HCT116 (cell line): Measurements from ENCODE around the gene AP5Z1. TPM values are rescaled to one million over a fixed set of nuclear protein-coding genes. Genes with fewer than 3 reads are reported as not detected.

Experiments
- ATAC-seq: fragments of 200-7000 bp; cut with Tn5 transposase; 2 replicates; pipeline ENCODE4 v1.9.1; 2020; ENCODE audit warnings: mild to moderate bottlenecking, moderate library complexity
- BruUV-seq: library from RNA; stranded (reverse); fragments of 400-500 nt; replicated peaks from 2 replicates; lab custom pipeline; 2021; lab: Mats Ljungman, UMichigan
- CTCF ChIA-PET: fragments of 300-600 bp; sonication (Branson Sonifier 250); formaldehyde crosslinking; loops from one replicate; lab custom pipeline; 2021; ENCODE audit warnings: antibody characterized with exemption; lab: Charles Lee
- POLR2A ChIA-PET: fragments of 300-600, 350-600 bp; sonication (Branson Sonifier 250); formaldehyde crosslinking; loops from one replicate; lab custom pipeline; 2021; ENCODE audit warnings: antibody characterized with exemption; lab: Charles Lee
- RAD21 ChIA-PET, 2 experiments: fragments of 300-600 bp; sonication (Branson Sonifier 250); formaldehyde crosslinking; loops; one replicate each; lab custom pipeline; 2023; ENCODE audit warnings: low total read pairs in 2 of 2; ENCODE audit not compliant: uncharacterized antibody in 2 of 2, unreplicated experiment in 2 of 2, low non-redundant PET in 1 of 2; lab: Charles Lee
- DNase-seq: peaks from one replicate; pipeline ENCODE4 v3.0.0-alpha.2; 2010; ENCODE audit warnings: low read depth, low spot score
- H2AFZ ChIP-seq: fragments of 200-600 bp; shearing (Covaris generic), sonication (generic); 2 replicates; pipeline ENCODE4 v1.6.1; 2017; ENCODE audit warnings: low read depth, mixed run types, mixed read lengths, antibody characterized with exemption, low read length; ENCODE audit not compliant: poor library complexity, severe bottlenecking
- H3K27ac ChIP-seq: 2 replicates; pipeline ENCODE4 v1.5.1; 2012; ENCODE audit warnings: low read depth, low read length
- H3K27me3 ChIP-seq: fragments of 200-600 bp; sonication (generic); 2 replicates; pipeline ENCODE4 v1.6.1; 2016; ENCODE audit warnings: mixed run types, low read length, mixed read lengths; ENCODE audit not compliant: insufficient read depth
- H3K36me3 ChIP-seq, 2 experiments: fragments of 200-500 bp in 1 of 2; fragments of 200-600 bp in 1 of 2; sonication (Bioruptor generic) in 1 of 2; sonication (generic) in 1 of 2; 2 replicates each; pipeline versions ENCODE4 v1.5.1 to v1.6.1; 2014 to 2016; ENCODE audit warnings: low read length in 2 of 2, inconsistent platforms in 1 of 2, mixed read lengths in 1 of 2, mixed run types in 1 of 2; ENCODE audit not compliant: insufficient read depth in 2 of 2, control insufficient read depth in 1 of 2
- H3K4me1 ChIP-seq, 2 experiments: fragments of 200-600 bp in 1 of 2; sonication (generic) in 1 of 2; 2 replicates each; pipeline versions ENCODE4 v1.5.1 to v1.6.1; 2012 to 2017; ENCODE audit warnings: low read length in 2 of 2, inconsistent platforms in 1 of 2, mild to moderate bottlenecking in 1 of 2, mixed read lengths in 1 of 2, mixed run types in 1 of 2, moderate library complexity in 1 of 2; ENCODE audit not compliant: insufficient read depth in 2 of 2, control insufficient read depth in 1 of 2
- H3K4me2 ChIP-seq: fragments of 200-600 bp; sonication (generic); 2 replicates; pipeline ENCODE4 v1.6.1; 2017; ENCODE audit warnings: mixed run types, low read length, mixed read lengths
- H3K4me3 ChIP-seq, 2 experiments: fragments of 200-600 bp in 1 of 2; sonication (generic) in 1 of 2; replicated peaks in 1 of 2; 2 replicates each; pipeline ENCODE4 v1.5.1; 2011 to 2016; ENCODE audit warnings: low read length in 2 of 2, control low read depth in 1 of 2, low read depth in 1 of 2, mild to moderate bottlenecking in 1 of 2, mixed read lengths in 1 of 2, mixed run types in 1 of 2
- H3K79me2 ChIP-seq: fragments of 200-600 bp; sonication (generic); 2 replicates; pipeline ENCODE4 v1.6.1; 2017; ENCODE audit warnings: mild to moderate bottlenecking, mixed run types, low read length, moderate library complexity, mixed read lengths; ENCODE audit not compliant: insufficient read depth
- H3K9ac ChIP-seq: fragments of 200-600 bp; sonication (generic); 2 replicates; pipeline ENCODE4 v1.6.1; 2016; ENCODE audit warnings: low read length, mixed read lengths
- H3K9me2 ChIP-seq: fragments of 200-600 bp; sonication (generic), shearing (Covaris generic); 2 replicates; pipeline ENCODE4 v1.6.1; 2017; ENCODE audit warnings: mixed run types, mild to moderate bottlenecking, moderate library complexity; ENCODE audit not compliant: insufficient read depth
- H3K9me3 ChIP-seq, 2 experiments: fragments of 200-500 bp in 1 of 2; fragments of 200-600 bp in 1 of 2; sonication (Bioruptor generic) in 1 of 2; sonication (generic) in 1 of 2; 2 replicates each; pipeline ENCODE4 v1.6.1; 2014 to 2017; ENCODE audit warnings: low read length in 2 of 2, mixed read lengths in 2 of 2, inconsistent platforms in 1 of 2, low read depth in 1 of 2, mild to moderate bottlenecking in 1 of 2, mixed run types in 1 of 2, moderate library complexity in 1 of 2; ENCODE audit not compliant: control insufficient read depth in 1 of 2, insufficient read depth in 1 of 2
- H4K20me1 ChIP-seq: fragments of 200-600 bp; sonication (generic), shearing (Covaris generic); 2 replicates; pipeline ENCODE4 v1.6.1; 2017; ENCODE audit warnings: mixed run types, mild to moderate bottlenecking, moderate library complexity; ENCODE audit not compliant: insufficient read depth
- ELF1 ChIP-seq: IDR thresholded peaks from 2 replicates; pipeline ENCODE4 v1.6.1; 2012; ENCODE audit warnings: low read depth, borderline replicate concordance
- EZH2 ChIP-seq: fragments of 200-600 bp; sonication (generic); IDR thresholded peaks from 2 replicates; pipeline ENCODE4 v1.6.1; 2017; ENCODE audit warnings: antibody characterized with exemption, mixed run types
- EZH2phosphoT487 ChIP-seq: fragments of 200-600 bp; IDR thresholded peaks from 2 replicates; pipeline ENCODE4 v1.6.1; 2018; ENCODE audit warnings: antibody characterized with exemption, borderline replicate concordance
- POLR2AphosphoS5 ChIP-seq: IDR thresholded peaks from 2 replicates; pipeline ENCODE4 v1.6.1; 2011; ENCODE audit warnings: mild to moderate bottlenecking, low read depth, low read length, moderate library complexity
- SIN3A ChIP-seq: IDR thresholded peaks from 2 replicates; pipeline ENCODE4 v1.6.1; 2012; ENCODE audit warnings: low read depth
- TCF7L2 ChIP-seq: IDR thresholded peaks from 2 replicates; pipeline ENCODE4 v1.7.0; 2011; ENCODE audit warnings: borderline replicate concordance, inconsistent platforms; ENCODE audit not compliant: insufficient read depth, insufficient read length; ENCODE audit errors: extremely low read depth
- YY1 ChIP-seq: IDR thresholded peaks from 2 replicates; pipeline ENCODE4 v1.6.1; 2011; ENCODE audit warnings: low read length, low read depth, moderate library complexity, mild to moderate bottlenecking; ENCODE audit not compliant: insufficient replicate concordance; ENCODE audit errors: extremely low read depth
- ZFX ChIP-seq: fragments of 450-650 bp; IDR thresholded peaks from 2 replicates; pipeline ENCODE4 v1.6.1; 2017
- ZNF274 ChIP-seq: fragments of 200-500 bp; sonication (Bioruptor generic); IDR thresholded peaks from 2 replicates; pipeline ENCODE4 v1.6.1; 2014; ENCODE audit warnings: mild to moderate bottlenecking, low read depth, low read length, inconsistent platforms
- intact Hi-C: fragments of 100-400 bp; cut with micrococcal nuclease; formaldehyde crosslinking; loops from 2 replicates; pipeline ENCODE4 v1.10.0; 2022
- total RNA-seq: library from RNA; stranded (reverse); gene quantifications from one replicate; pipeline ENCODE4 v1.2.1, GENCODE V29; 2021; ENCODE audit not compliant: unreplicated experiment
- TF ChIP-seq, protein P1 (sequence below), 3 experiments: fragments of 200-600 bp in 1 of 3; sonication (generic) in 1 of 3; IDR thresholded peaks in 2 of 3; conservative IDR thresholded peaks in 1 of 3; 2 replicates each; pipeline ENCODE4 v1.5.1; 2012 to 2017; ENCODE audit warnings: low read depth in 2 of 3, low read length in 2 of 3, antibody characterized with exemption in 1 of 3, borderline replicate concordance in 1 of 3, control low read depth in 1 of 3, mild to moderate bottlenecking in 1 of 3, mixed read lengths in 1 of 3, mixed run types in 1 of 3, moderate library complexity in 1 of 3; ENCODE audit not compliant: insufficient read depth in 1 of 3
- TF ChIP-seq, protein P2 (sequence below): IDR thresholded peaks from 2 replicates; pipeline ENCODE4 v1.6.1; 2012
- TF ChIP-seq, protein P3 (sequence below): IDR thresholded peaks from 2 replicates; pipeline ENCODE4 v1.6.1; 2011; ENCODE audit warnings: mild to moderate bottlenecking, low read length, moderate library complexity; ENCODE audit not compliant: insufficient replicate concordance; ENCODE audit errors: extremely low read depth

The AP5Z1 gene
- total RNA-seq, 1 experiment from 2014 or later = 23.2 TPM

DNA sequence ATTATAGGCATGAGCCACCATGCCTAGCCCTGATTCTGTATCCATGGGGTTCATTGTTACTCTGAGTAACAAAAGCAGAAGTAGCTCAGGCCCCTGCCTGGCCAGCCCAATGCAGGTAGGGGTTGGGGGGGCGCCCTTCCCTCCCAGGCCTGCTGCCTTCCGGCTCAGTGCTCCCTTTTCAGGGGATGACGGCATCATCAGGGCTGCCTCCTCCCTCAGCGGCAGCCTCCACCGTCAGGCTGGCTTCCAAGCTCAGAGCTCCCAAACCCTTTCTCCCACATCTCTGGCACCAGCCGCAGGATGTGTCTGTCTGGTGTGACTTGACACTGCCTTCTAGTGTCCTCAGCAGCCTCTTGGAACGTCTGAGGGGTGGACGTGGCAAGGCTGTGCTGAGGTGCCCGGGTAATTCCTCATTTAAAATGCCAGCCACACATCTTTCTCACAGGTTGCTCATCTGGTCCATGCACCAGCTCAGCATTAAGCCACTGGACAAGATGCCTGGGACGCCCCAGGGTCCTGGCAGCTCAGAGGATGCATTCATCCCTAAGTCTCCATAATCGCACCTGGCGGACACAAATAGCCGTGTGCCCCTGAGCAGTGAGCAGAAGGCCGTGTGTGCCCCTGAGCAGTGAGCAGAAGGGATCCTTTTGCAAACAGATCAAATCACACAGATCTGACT, 48.2 kb downstream of the AP5Z1 start:
- intact Hi-C loops = no loop called here
- no peaks in the 10 kb centered on the region for H3K9me2 ChIP-seq

More for the DNA sequence above, 48.2 kb downstream of the AP5Z1 start:
- no peak for TF ChIP-seq ZNF274
- no peak for TF ChIP-seq EZH2phosphoT487
- TF ChIP-seq EZH2 = no peak
- no peak for TF ChIP-seq YY1
- no peak for TF ChIP-seq ZFX
- no peak for TF ChIP-seq ELF1
- TF ChIP-seq, protein P1, sequence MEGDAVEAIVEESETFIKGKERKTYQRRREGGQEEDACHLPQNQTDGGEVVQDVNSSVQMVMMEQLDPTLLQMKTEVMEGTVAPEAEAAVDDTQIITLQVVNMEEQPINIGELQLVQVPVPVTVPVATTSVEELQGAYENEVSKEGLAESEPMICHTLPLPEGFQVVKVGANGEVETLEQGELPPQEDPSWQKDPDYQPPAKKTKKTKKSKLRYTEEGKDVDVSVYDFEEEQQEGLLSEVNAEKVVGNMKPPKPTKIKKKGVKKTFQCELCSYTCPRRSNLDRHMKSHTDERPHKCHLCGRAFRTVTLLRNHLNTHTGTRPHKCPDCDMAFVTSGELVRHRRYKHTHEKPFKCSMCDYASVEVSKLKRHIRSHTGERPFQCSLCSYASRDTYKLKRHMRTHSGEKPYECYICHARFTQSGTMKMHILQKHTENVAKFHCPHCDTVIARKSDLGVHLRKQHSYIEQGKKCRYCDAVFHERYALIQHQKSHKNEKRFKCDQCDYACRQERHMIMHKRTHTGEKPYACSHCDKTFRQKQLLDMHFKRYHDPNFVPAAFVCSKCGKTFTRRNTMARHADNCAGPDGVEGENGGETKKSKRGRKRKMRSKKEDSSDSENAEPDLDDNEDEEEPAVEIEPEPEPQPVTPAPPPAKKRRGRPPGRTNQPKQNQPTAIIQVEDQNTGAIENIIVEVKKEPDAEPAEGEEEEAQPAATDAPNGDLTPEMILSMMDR (IDR thresholded peaks at IDR 0.05 in 2 of 3, conservative IDR thresholded peaks at IDR 0.05 in 1 of 3; ENCODE audit: borderline replicate concordance in 1 of 3, insufficient read depth in 1 of 3, low read depth in 2 of 3, low read length in 2 of 3) = no peak
- no peak for TF ChIP-seq POLR2AphosphoS5
- no peak for TF ChIP-seq SIN3A
- TF ChIP-seq, protein P2, sequence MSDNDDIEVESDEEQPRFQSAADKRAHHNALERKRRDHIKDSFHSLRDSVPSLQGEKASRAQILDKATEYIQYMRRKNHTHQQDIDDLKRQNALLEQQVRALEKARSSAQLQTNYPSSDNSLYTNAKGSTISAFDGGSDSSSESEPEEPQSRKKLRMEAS = no peak
- TF ChIP-seq, protein P3, sequence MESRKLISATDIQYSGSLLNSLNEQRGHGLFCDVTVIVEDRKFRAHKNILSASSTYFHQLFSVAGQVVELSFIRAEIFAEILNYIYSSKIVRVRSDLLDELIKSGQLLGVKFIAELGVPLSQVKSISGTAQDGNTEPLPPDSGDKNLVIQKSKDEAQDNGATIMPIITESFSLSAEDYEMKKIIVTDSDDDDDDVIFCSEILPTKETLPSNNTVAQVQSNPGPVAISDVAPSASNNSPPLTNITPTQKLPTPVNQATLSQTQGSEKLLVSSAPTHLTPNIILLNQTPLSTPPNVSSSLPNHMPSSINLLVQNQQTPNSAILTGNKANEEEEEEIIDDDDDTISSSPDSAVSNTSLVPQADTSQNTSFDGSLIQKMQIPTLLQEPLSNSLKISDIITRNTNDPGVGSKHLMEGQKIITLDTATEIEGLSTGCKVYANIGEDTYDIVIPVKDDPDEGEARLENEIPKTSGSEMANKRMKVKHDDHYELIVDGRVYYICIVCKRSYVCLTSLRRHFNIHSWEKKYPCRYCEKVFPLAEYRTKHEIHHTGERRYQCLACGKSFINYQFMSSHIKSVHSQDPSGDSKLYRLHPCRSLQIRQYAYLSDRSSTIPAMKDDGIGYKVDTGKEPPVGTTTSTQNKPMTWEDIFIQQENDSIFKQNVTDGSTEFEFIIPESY = no peak
- no peak for TF ChIP-seq TCF7L2
- TF ChIP-seq, all 23 proteins: peak for 0
- Histone ChIP-seq H3K36me3 (no peaks in the 10 kb centered on the region), H3K4me2 (no peak overlapping the region), H3K27ac (no peak overlapping the region), H3K4me3 (no peak overlapping the region), H3K9ac (no peak overlapping the region), H3K9me3 (no peaks in the 10 kb centered on the region), H3K27me3 (no peaks in the 10 kb centered on the region), H3K4me1 (no peaks in the 10 kb centered on the region), H4K20me1 (no peaks in the 10 kb centered on the region), H3K79me2 (no peaks in the 10 kb centered on the region), H2AFZ (no peak overlapping the region)
- ChIA-PET RAD21 (no interaction called here), POLR2A (no interaction called here), CTCF (no interaction called here)
- no peak for ATAC-seq
- no TSS peak for BruUV-seq
- DNase-seq = no peak
